A549 (cell line): ENCODE data around the gene CTSH. TPM values are rescaled to one million over a fixed set of nuclear protein-coding genes. Genes with fewer than 3 reads are reported as not detected.

Source experiments
- ATAC-seq, 2 experiments: fragments of 200-7000 bp in 1 of 2; fragments of >200 bp in 1 of 2; cut with Nextera tagmentation in 1 of 2; cut with Tn5 transposase in 1 of 2; 3 replicates each; pipeline versions ENCODE4 v1.8.0 to v1.9.1; 2018 to 2020; ENCODE audit warnings: mild to moderate bottlenecking in 1 of 2, moderate library complexity in 1 of 2
- CTCF ChIA-PET: fragments of 300-600 bp; sonication (Branson Sonifier 250); formaldehyde crosslinking; extraction: SDS; loops from one replicate; lab custom pipeline; 2021; ENCODE audit warnings: antibody characterized with exemption, inconsistent platforms; lab: Yijun Ruan, JAX
- POLR2A ChIA-PET: fragments of 350-600 bp; formaldehyde crosslinking; extraction: SDS; loops from one replicate; lab custom pipeline; 2021; ENCODE audit warnings: antibody characterized with exemption, inconsistent platforms; lab: Yijun Ruan, JAX
- DNase-seq, 2 experiments: peaks; one replicate each; pipeline versions ENCODE4 v3.0.0 to v3.0.0-alpha.2; 2011 to 2016; ENCODE audit warnings: low read depth in 1 of 2, low spot score in 1 of 2
- FAIRE-seq: peaks from 2 replicates; lab custom pipeline; 2011; peaks lifted over from hg19 to GRCh38; lab: Jason Lieb, UNC
- H3K27ac ChIP-seq, 2 experiments: fragments of >200 bp; sonication (Bioruptor Twin); formaldehyde crosslinking; 3 replicates each; pipeline ENCODE4 v1.5.1; 2016 to 2017
- H3K4me1 ChIP-seq: fragments of >200 bp; sonication (Bioruptor Twin); formaldehyde crosslinking; 3 replicates; pipeline ENCODE4 v1.6.1; 2016
- H3K4me2 ChIP-seq: fragments of >200 bp; sonication (Bioruptor Twin); formaldehyde crosslinking; 3 replicates; pipeline ENCODE4 v1.6.1; 2016
- H3K4me3 ChIP-seq: fragments of >200 bp; sonication (Bioruptor Twin); formaldehyde crosslinking; 3 replicates; pipeline ENCODE4 v1.5.1; 2016
- H3K9me3 ChIP-seq: fragments of >200 bp; sonication (Bioruptor Twin); formaldehyde crosslinking; 3 replicates; pipeline ENCODE4 v1.6.1; 2016
- BCL3 ChIP-seq: fragments of >200 bp; sonication (Bioruptor Twin); formaldehyde crosslinking; IDR thresholded peaks from 3 replicates; pipeline ENCODE4 v1.6.1; 2016
- BHLHE40 ChIP-seq: IDR thresholded peaks from 2 replicates; pipeline ENCODE4 v1.6.1; 2012; ENCODE audit warnings: low read depth, low read length, inconsistent platforms
- CBX2 ChIP-seq: fragments of 200-600 bp; sonication (generic); IDR thresholded peaks from 2 replicates; pipeline ENCODE4 v1.6.1; 2016; ENCODE audit warnings: low read depth, mild to moderate bottlenecking, borderline replicate concordance
- CEBPB ChIP-seq, 2 experiments: fragments of >200 bp in 1 of 2; sonication (Bioruptor Twin) in 1 of 2; formaldehyde crosslinking in 1 of 2; IDR thresholded peaks; 2 replicates each; pipeline ENCODE4 v1.6.1; 2012 to 2016
- CHD2 ChIP-seq: fragments of 150-350 bp; IDR thresholded peaks from 2 replicates; pipeline ENCODE4 v1.6.1; 2014; ENCODE audit warnings: low read length; ENCODE audit not compliant: partially characterized antibody
- CHD4 ChIP-seq: fragments of 200-600 bp; sonication (generic); IDR thresholded peaks from 2 replicates; pipeline ENCODE4 v1.6.1; 2016; ENCODE audit warnings: antibody characterized with exemption, mild to moderate bottlenecking, borderline replicate concordance
- E2F6 ChIP-seq: IDR thresholded peaks from 2 replicates; pipeline ENCODE4 v1.6.1; 2012; ENCODE audit warnings: low read depth, borderline replicate concordance
- ELK1 ChIP-seq: fragments of 150-350 bp; IDR thresholded peaks from 2 replicates; pipeline ENCODE4 v1.6.1; 2014; ENCODE audit warnings: low read depth, mild to moderate bottlenecking, low read length
- EP300 ChIP-seq, 2 experiments: fragments of >200 bp; sonication (Bioruptor Twin); formaldehyde crosslinking; IDR thresholded peaks; 2 replicates in 1 of 2; 3 replicates in 1 of 2; pipeline ENCODE4 v1.6.1; 2016 to 2017
- ESRRA ChIP-seq: fragments of 150-350 bp; IDR thresholded peaks from 2 replicates; pipeline ENCODE4 v1.6.1; 2014; ENCODE audit warnings: mild to moderate bottlenecking, low read length, borderline replicate concordance
- FOSB ChIP-seq: fragments of 250-450 bp; sonication (Bioruptor Pico); IDR thresholded peaks from 2 replicates; pipeline ENCODE4 v1.5.0; 2020; ENCODE audit warnings: mild to moderate bottlenecking, moderate library complexity
- FOSL2 ChIP-seq, 2 experiments: fragments of 450-650 bp in 1 of 2; fragments of >200 bp in 1 of 2; sonication (Bioruptor Twin) in 1 of 2; formaldehyde crosslinking; IDR thresholded peaks; 2 replicates each; pipeline versions ENCODE4 v1.5.0 to v1.6.1; 2016 to 2020; ENCODE audit warnings: mild to moderate bottlenecking in 1 of 2, moderate library complexity in 1 of 2
- FOXS1 ChIP-seq: fragments of 250-450 bp; sonication (Bioruptor Pico); IDR thresholded peaks from 2 replicates; pipeline ENCODE4 v1.5.0; 2020; ENCODE audit warnings: mild to moderate bottlenecking, moderate library complexity
- HDAC2 ChIP-seq: fragments of 200-600 bp; sonication (generic); IDR thresholded peaks from 2 replicates; pipeline ENCODE4 v1.6.1; 2016
- HEYL ChIP-seq: fragments of 250-450 bp; sonication (Bioruptor Pico); IDR thresholded peaks from 2 replicates; pipeline ENCODE4 v1.8.0; 2021; ENCODE audit warnings: mild to moderate bottlenecking, moderate library complexity
- HMGXB4 ChIP-seq: fragments of 250-450 bp; sonication (Bioruptor Pico); IDR thresholded peaks from 2 replicates; pipeline ENCODE4 v1.5.0; 2021; ENCODE audit warnings: mild to moderate bottlenecking, moderate library complexity, borderline replicate concordance
- HOXA7 ChIP-seq: fragments of 250-450 bp; sonication (Bioruptor Pico); IDR thresholded peaks from 2 replicates; pipeline ENCODE4 v1.5.0; 2020; ENCODE audit warnings: mild to moderate bottlenecking, moderate library complexity
- HOXB5 ChIP-seq: fragments of 250-450 bp; sonication (Bioruptor Pico); IDR thresholded peaks from 2 replicates; pipeline ENCODE4 v1.5.0; 2020; ENCODE audit warnings: mild to moderate bottlenecking, moderate library complexity
- JUN ChIP-seq, 2 experiments: fragments of >200 bp; sonication (Bioruptor Twin); formaldehyde crosslinking; IDR thresholded peaks; 2 replicates in 1 of 2; 3 replicates in 1 of 2; pipeline ENCODE4 v1.6.1; 2016 to 2017
- KDM1A ChIP-seq: fragments of 200-600 bp; sonication (generic); IDR thresholded peaks from 2 replicates; pipeline ENCODE4 v1.6.1; 2016; ENCODE audit warnings: low read depth, mild to moderate bottlenecking
- MAFK ChIP-seq: fragments of 450-650 bp; IDR thresholded peaks from 2 replicates; pipeline ENCODE4 v1.6.1; 2014; ENCODE audit not compliant: partially characterized antibody
- MAZ ChIP-seq: fragments of 150-350 bp; IDR thresholded peaks from 2 replicates; pipeline ENCODE4 v1.6.1; 2014; ENCODE audit warnings: antibody characterized with exemption, low read depth, low read length, borderline replicate concordance
- NPAS2 ChIP-seq: fragments of 250-450 bp; sonication (Bioruptor Pico); IDR thresholded peaks from 2 replicates; pipeline ENCODE4 v1.8.0; 2022; ENCODE audit warnings: mild to moderate bottlenecking, moderate library complexity, borderline replicate concordance
- PBX3 ChIP-seq: IDR thresholded peaks from 2 replicates; pipeline ENCODE4 v1.6.1; 2012
- POLR2A ChIP-seq: IDR thresholded peaks from 2 replicates; pipeline ENCODE4 v1.6.1; 2012; ENCODE audit warnings: mild to moderate bottlenecking, low read length
- POLR2AphosphoS2 ChIP-seq: conservative IDR thresholded peaks from 2 replicates; pipeline ENCODE4 v1.6.1; 2012; ENCODE audit warnings: low read length, improper control_type of control experiment, inconsistent platforms
- RAD21 ChIP-seq, 2 experiments: fragments of >200 bp in 1 of 2; sonication (Bioruptor Twin) in 1 of 2; formaldehyde crosslinking in 1 of 2; IDR thresholded peaks in 1 of 2; conservative IDR thresholded peaks in 1 of 2; 2 replicates in 1 of 2; 3 replicates in 1 of 2; pipeline ENCODE4 v1.6.1; 2012 to 2018; ENCODE audit warnings: inconsistent platforms in 1 of 2
- RARB ChIP-seq: fragments of 250-450 bp; sonication (Bioruptor Pico); IDR thresholded peaks from 2 replicates; pipeline ENCODE4 v1.8.0; 2021; ENCODE audit warnings: mild to moderate bottlenecking, moderate library complexity
- RCOR1 ChIP-seq: fragments of 150-350 bp; IDR thresholded peaks from 2 replicates; pipeline ENCODE4 v1.6.1; 2014; ENCODE audit warnings: antibody characterized with exemption, low read length, low read depth
- RFX5 ChIP-seq: fragments of 450-650 bp; IDR thresholded peaks from 2 replicates; pipeline ENCODE4 v1.7.1; 2014; ENCODE audit warnings: antibody characterized with exemption, mild to moderate bottlenecking, moderate library complexity
- RNF2 ChIP-seq: fragments of 200-600 bp; sonication (generic); IDR thresholded peaks from 2 replicates; pipeline ENCODE4 v1.6.1; 2016; ENCODE audit warnings: low read depth, mild to moderate bottlenecking, antibody characterized with exemption, moderate library complexity, borderline replicate concordance
- SMC3 ChIP-seq: fragments of >200 bp; sonication (Bioruptor Twin); formaldehyde crosslinking; IDR thresholded peaks from 3 replicates; pipeline ENCODE4 v1.6.1; 2018; ENCODE audit warnings: inconsistent platforms
- SREBF2 ChIP-seq: fragments of 450-650 bp; IDR thresholded peaks from 2 replicates; pipeline ENCODE4 v1.6.1; 2014; ENCODE audit warnings: mild to moderate bottlenecking, moderate library complexity
- ZC3H11A ChIP-seq: fragments of 450-650 bp; IDR thresholded peaks from 2 replicates; pipeline ENCODE4 v1.6.1; 2014; ENCODE audit warnings: antibody characterized with exemption, mild to moderate bottlenecking
- ZNF302 ChIP-seq: fragments of 250-450 bp; sonication (Bioruptor Pico); IDR thresholded peaks from 2 replicates; pipeline ENCODE4 v1.9.0; 2021; ENCODE audit warnings: inconsistent platforms, mild to moderate bottlenecking, moderate library complexity
- WGBS: methylation state at CpG from one replicate; pipeline ENCODE4 v1.1.6; 2017; ENCODE audit errors: missing lambda C conversion rate; 5-methylcytosine and 5-hydroxymethylcytosine counted together
- polyA plus RNA-seq, 4 experiments: library from polyadenylated mRNA; depleted of rRNA in 3 of 4; stranded (reverse); fragments of >200 nt; fragmentation: RNase III in 1 of 4; extraction: RNeasy Plus Mini Kit Qiagen cat#74134 plus additional on column Dnase treatment in 1 of 4; gene quantifications; 2 replicates in 3 of 4; 3 replicates in 1 of 4; pipeline ENCODE4 v1.2.3, GENCODE V29; 2011 to 2017

CTSH gene
- polyA plus RNA-seq, 2 of the 4 experiments (the other 2 are of a cell fraction), result 25.2 to 33.3 TPM

GRCh38 chr15:78873793-78874765, 70.8 kb downstream of the CTSH start:
- Histone ChIP-seq H3K4me3 (peak overlapping the region; percentile 99), H3K9me3 (no peaks in the 10 kb centered on the region), H3K27ac (peak overlapping the region; percentile 94 to 100), H3K4me1 (peaks cover 47% of the 10 kb centered on the region), H3K4me2 (peak overlapping the region; percentile 95)
- POLR2A ChIA-PET, result interaction anchor here (0.6 to 1.8 kb wide), 14 partner anchors 8 to 436 kb away, joined by 3 to 23 read pairs (median 6); partner anchors contain the start of genes ADAMTS7 and IREB2
- CTCF ChIA-PET, result interaction anchor here (0.7 to 3.3 kb wide), 17 partner anchors 9 to 310 kb away, joined by 3 to 25 read pairs (median 5); no protein-coding TSS in a partner anchor
- ATAC-seq, result peak; percentile 1 to 2; a peak in 2 of 6 replicates
- 2% methylated on average over 38 of the region's 38 CpGs for WGBS
- peak in 1 of 2 experiments; percentile 35 for DNase-seq
- no peak for FAIRE-seq
- TF ChIP-seq HEYL (CRISPR knock-in tag) (no peak), HOXB5 (CRISPR knock-in tag) (no peak), FOSB (CRISPR knock-in tag) (peak; percentile 44), ELK1 (no peak), MAFK (no peak), KDM1A (no peak), MAZ (no peak), PBX3 (peak; percentile 3; the same call in 1 of the 2 replicates), BHLHE40 (no peak), HOXA7 (peak; percentile 86; the same call in 1 of the 2 replicates), ZNF302 (CRISPR knock-in tag) (no peak), POLR2A (no peak), CEBPB (IDR thresholded peaks at IDR 0.05) (no peak), HMGXB4 (CRISPR knock-in tag) (no peak), FOXS1 (CRISPR knock-in tag) (no peak), JUN (IDR thresholded peaks at IDR 0.05) (no peak), HDAC2 (no peak), RARB (CRISPR knock-in tag) (no peak), CBX2 (no peak), ZC3H11A (no peak), RAD21 (conservative IDR thresholded peaks at IDR 0.05 in 1 of 2, IDR thresholded peaks at IDR 0.05 in 1 of 2) (no peak), CHD2 (no peak), SREBF2 (no peak), ESRRA (no peak), E2F6 (no peak), SMC3 (no peak), FOSL2 (IDR thresholded peaks at IDR 0.05) (no peak), FOSL2 (CRISPR knock-in tag; IDR thresholded peaks at IDR 0.05) (no peak), RFX5 (no peak), EP300 (IDR thresholded peaks at IDR 0.05) (no peak), NPAS2 (CRISPR knock-in tag) (no peak), RCOR1 (no peak), BCL3 (no peak), CHD4 (no peak), POLR2AphosphoS2 (peak; percentile 44; the same call in 1 of the 2 replicates), RNF2 (no peak)
